ENCODE measurements around the gene BTBD19.

Gene BTBD19

DNA sequence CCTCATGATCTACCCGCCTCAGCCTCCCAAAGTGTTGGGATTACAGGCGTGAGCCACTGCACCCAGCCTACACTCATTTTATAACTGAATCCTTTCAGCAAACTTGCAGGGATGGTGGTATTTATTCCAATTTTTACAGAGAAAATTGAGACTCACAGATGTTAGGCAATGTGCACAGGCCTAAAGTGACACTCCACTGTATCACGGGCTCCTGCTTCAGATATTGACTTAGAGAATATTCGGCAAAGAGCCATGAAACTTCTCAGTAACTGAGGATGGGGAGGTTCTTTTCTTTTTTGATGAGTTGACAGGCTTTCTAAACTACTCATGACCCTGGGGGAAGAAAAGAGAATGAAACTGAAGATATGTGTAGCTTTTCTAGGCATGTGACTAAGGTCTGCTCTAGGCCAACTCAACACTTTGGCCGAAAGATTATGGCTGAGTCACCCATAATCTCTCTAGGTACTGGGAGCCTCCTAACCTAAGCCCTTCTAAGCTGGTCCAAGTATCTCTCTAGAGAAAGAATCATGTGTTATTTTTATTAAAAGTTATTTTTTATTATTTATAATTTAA is 54.6 kb downstream of the BTBD19 start:
- DNase-seq: peak; percentile 21

All from fibroblast of upper back skin (primary cell).